GM23338 (cell line): ENCODE results near the gene COMMD2. TPM values are rescaled to one million over a fixed set of nuclear protein-coding genes. Genes with fewer than 3 reads are reported as not detected.

Experiments used
- ATAC-seq: fragments of 200-7000 bp; cut with Tn5 transposase; 3 replicates; pipeline ENCODE4 v1.9.1; 2020
- DNase-seq: peaks from one replicate; pipeline ENCODE4 v3.0.0-alpha.2; 2015; ENCODE audit warnings: low spot score
- H2AFZ ChIP-seq: fragments of 200-600 bp; sonication (generic); 2 replicates; pipeline ENCODE4 v1.8.0; 2016; ENCODE audit warnings: antibody characterized with exemption, mild to moderate bottlenecking, moderate library complexity
- H3F3A ChIP-seq: fragments of 200-600 bp; sonication (generic); replicated peaks from 2 replicates; pipeline ENCODE4 v1.8.0; 2017; ENCODE audit warnings: antibody characterized with exemption, mixed run types, low read depth
- H3K27ac ChIP-seq: fragments of 200-600 bp; sonication (generic); 2 replicates; pipeline ENCODE4 v1.6.1; 2016; ENCODE audit warnings: low read depth
- H3K27me3 ChIP-seq: fragments of 200-600 bp; sonication (generic); 2 replicates; pipeline ENCODE4 v1.8.0; 2016; ENCODE audit warnings: mild to moderate bottlenecking, mixed run types, moderate library complexity; ENCODE audit not compliant: insufficient read depth
- H3K36me3 ChIP-seq: fragments of 200-600 bp; sonication (generic); 2 replicates; pipeline ENCODE4 v1.8.0; 2016; ENCODE audit warnings: mild to moderate bottlenecking; ENCODE audit not compliant: insufficient read depth
- H3K4me1 ChIP-seq: fragments of 200-600 bp; sonication (generic); 2 replicates; pipeline ENCODE4 v1.8.0; 2016; ENCODE audit warnings: mild to moderate bottlenecking, moderate library complexity; ENCODE audit not compliant: insufficient read depth
- H3K4me2 ChIP-seq: fragments of 200-600 bp; sonication (generic); 2 replicates; pipeline ENCODE4 v1.7.1; 2017; ENCODE audit warnings: mixed run types
- H3K4me3 ChIP-seq: fragments of 200-600 bp; sonication (generic); 2 replicates; pipeline ENCODE4 v1.6.1; 2016; ENCODE audit warnings: mixed run types
- H3K79me2 ChIP-seq: fragments of 200-600 bp; sonication (generic); replicated peaks from 2 replicates; pipeline ENCODE4 v1.8.0; 2017; ENCODE audit warnings: mild to moderate bottlenecking; ENCODE audit not compliant: insufficient read depth
- H3K9me2 ChIP-seq: fragments of 200-600 bp; sonication (generic); 2 replicates; pipeline ENCODE4 v1.8.0; 2017; ENCODE audit not compliant: insufficient read depth
- H4K20me1 ChIP-seq: fragments of 200-600 bp; sonication (generic); replicated peaks from 2 replicates; pipeline ENCODE4 v1.8.0; 2017; ENCODE audit warnings: mild to moderate bottlenecking; ENCODE audit not compliant: insufficient read depth
- H3K27ac Mint-ChIP-seq: 2 replicates; pipeline ENCODE4 v1.8.0; 2020; ENCODE audit warnings: inconsistent platforms, mild to moderate bottlenecking, moderate library complexity, mixed read lengths
- H3K27me3 Mint-ChIP-seq: 3 replicates; pipeline ENCODE4 v1.8.0; 2022; ENCODE audit warnings: low read depth, mild to moderate bottlenecking, moderate library complexity, mixed read lengths, inconsistent platforms; ENCODE audit not compliant: insufficient read depth, poor library complexity
- H3K36me3 Mint-ChIP-seq: 3 replicates; pipeline ENCODE4 v1.8.0; 2021; ENCODE audit warnings: low read depth, mild to moderate bottlenecking, inconsistent platforms, moderate library complexity, mixed read lengths
- H3K4me1 Mint-ChIP-seq: 3 replicates; pipeline ENCODE4 v1.8.0; 2020; ENCODE audit warnings: mild to moderate bottlenecking, inconsistent platforms, mixed read lengths
- H3K4me3 Mint-ChIP-seq: 3 replicates; pipeline ENCODE4 v1.8.0; 2021; ENCODE audit warnings: moderate library complexity, mild to moderate bottlenecking, inconsistent platforms, mixed read lengths
- H3K9me3 Mint-ChIP-seq: 3 replicates; pipeline ENCODE4 v1.8.0; 2020; ENCODE audit warnings: moderate library complexity, mild to moderate bottlenecking, inconsistent platforms, mixed read lengths
- CREB1 ChIP-seq: fragments of 250-450 bp; sonication (Bioruptor Pico); IDR thresholded peaks from 2 replicates; pipeline ENCODE4 v1.5.0; 2020; ENCODE audit warnings: low read depth, mild to moderate bottlenecking, moderate library complexity
- CTCF ChIP-seq, 2 experiments: fragments of 200-600 bp in 1 of 2; sonication (generic) in 1 of 2; conservative IDR thresholded peaks; 2 replicates each; pipeline versions ENCODE4 v1.5.1 to v1.6.1; 2016 to 2017; ENCODE audit warnings: antibody characterized with exemption in 2 of 2, low read depth in 2 of 2, mild to moderate bottlenecking in 2 of 2, moderate library complexity in 1 of 2
- EZH2 ChIP-seq: fragments of 200-600 bp; sonication (generic); IDR thresholded peaks from one replicate; pipeline ENCODE4 v1.8.0; 2017; ENCODE audit warnings: antibody characterized with exemption, mild to moderate bottlenecking, low read depth; ENCODE audit not compliant: unreplicated experiment
- EZH2phosphoT487 ChIP-seq: fragments of 200-600 bp; sonication (generic); IDR thresholded peaks from one replicate; pipeline ENCODE4 v1.8.1; 2018; ENCODE audit warnings: antibody characterized with exemption; ENCODE audit not compliant: unreplicated experiment
- JUNB ChIP-seq: IDR thresholded peaks from one replicate; pipeline ENCODE4 v1.6.1; 2016; ENCODE audit warnings: antibody characterized with exemption; ENCODE audit not compliant: unreplicated experiment
- NANOG ChIP-seq: IDR thresholded peaks from 2 replicates; pipeline ENCODE4 v1.6.1; 2016; ENCODE audit warnings: antibody characterized with exemption, borderline replicate concordance
- POLR2AphosphoS5 ChIP-seq: IDR thresholded peaks from 2 replicates; pipeline ENCODE4 v1.6.1; 2016; ENCODE audit warnings: antibody characterized with exemption, low read depth
- STAT1 ChIP-seq: IDR thresholded peaks from one replicate; pipeline ENCODE4 v1.6.1; 2016; ENCODE audit warnings: antibody characterized with exemption; ENCODE audit not compliant: unreplicated experiment
- ZNF114 ChIP-seq: fragments of 250-450 bp; sonication (Bioruptor Pico); IDR thresholded peaks from 2 replicates; pipeline ENCODE4 v1.5.0; 2020; ENCODE audit warnings: mild to moderate bottlenecking, moderate library complexity
- ZNF331 ChIP-seq: fragments of 250-450 bp; sonication (Bioruptor Pico); IDR thresholded peaks from 2 replicates; pipeline ENCODE4 v1.5.0; 2020; ENCODE audit warnings: low read depth, mild to moderate bottlenecking, moderate library complexity
- long read RNA-seq: library from polyadenylated mRNA; unstranded; transcript quantifications from one replicate; pipeline ENCODE4 v2.0.0, GENCODE V29; 2020; ENCODE audit not compliant: unreplicated experiment
- polyA plus RNA-seq: library from polyadenylated mRNA; unstranded; fragments of >200 nt; fragmentation: Nextera tagmentation; extraction: Ambion mirVana; gene quantifications from 2 replicates; pipeline ENCODE4 v1.2.1, GENCODE V29; 2016
- total RNA-seq: library from RNA; depleted of rRNA; stranded (reverse); fragments of >200 nt; shearing (Covaris generic); gene quantifications from 2 replicates; pipeline ENCODE4 v1.2.3, GENCODE V29; 2014; rRNA removed
- TF ChIP-seq, protein P1 (sequence below): IDR thresholded peaks from one replicate; pipeline ENCODE4 v1.6.1; 2018; ENCODE audit warnings: antibody characterized with exemption; ENCODE audit not compliant: unreplicated experiment
- TF ChIP-seq, protein P2 (sequence below): IDR thresholded peaks from 2 replicates; pipeline ENCODE4 v1.6.1; 2016; ENCODE audit warnings: antibody characterized with exemption
- TF ChIP-seq, protein P3 (sequence below): fragments of 250-450 bp; sonication (Bioruptor Pico); IDR thresholded peaks from 2 replicates; pipeline ENCODE4 v1.5.0; 2020; ENCODE audit warnings: mild to moderate bottlenecking, moderate library complexity

The COMMD2 gene
- 55.5 and 55.8 TPM in 2 replicates for total RNA-seq
- polyA plus RNA-seq, result 54.9 and 61.1 TPM in 2 replicates
- long read RNA-seq, transcript COMMD2-203 (5 exons, 3,706 nt), result major isoform, 32 of 36 reads
- long read RNA-seq, partial matches to known transcripts, result 0 of 36 reads
- long read RNA-seq, other reads (novel, unspliced or antisense), result 2 of 36 reads

- Histone ChIP-seq H3K27ac (peak within 1 kb of the TSS; percentile 78), H3K4me3 (peak within 1 kb of the TSS; percentile 85), H4K20me1 (no peaks in the 10 kb centered on the region), H3K4me2 (peak within 1 kb of the TSS; percentile 81), H3K27me3 (no peaks in the 10 kb centered on the region), H3K79me2 (peaks cover 11% of the 10 kb centered on the region), H3K4me1 (no peaks in the 10 kb centered on the region), H3F3A (no peaks in the 10 kb centered on the region), H3K9me2 (no peaks in the 10 kb centered on the region), H3K36me3 (peaks cover 20% of the 10 kb centered on the region), H2AFZ (peak within 1 kb of the TSS; percentile 83)
- H3K4me3 Mint-ChIP-seq, result peak within 1 kb of the TSS; percentile 98
- ATAC-seq (peak; percentile 99), DNase-seq (peak; percentile 95)
- peaks cover 30% of the 10 kb centered on the region for H3K36me3 Mint-ChIP-seq
- H3K9me3 Mint-ChIP-seq, result no peaks in the 10 kb centered on the region
- peak; percentile 96 for TF ChIP-seq POLR2AphosphoS5
- no peak for TF ChIP-seq EZH2
- no peak for TF ChIP-seq JUNB
- TF ChIP-seq CREB1 (CRISPR knock-in tag), result peak; percentile 91
- TF ChIP-seq CTCF (conservative IDR thresholded peaks at IDR 0.05; ENCODE audit: low read depth in 2 of 2), result peak; percentile 41 to 47
- TF ChIP-seq, protein P1, sequence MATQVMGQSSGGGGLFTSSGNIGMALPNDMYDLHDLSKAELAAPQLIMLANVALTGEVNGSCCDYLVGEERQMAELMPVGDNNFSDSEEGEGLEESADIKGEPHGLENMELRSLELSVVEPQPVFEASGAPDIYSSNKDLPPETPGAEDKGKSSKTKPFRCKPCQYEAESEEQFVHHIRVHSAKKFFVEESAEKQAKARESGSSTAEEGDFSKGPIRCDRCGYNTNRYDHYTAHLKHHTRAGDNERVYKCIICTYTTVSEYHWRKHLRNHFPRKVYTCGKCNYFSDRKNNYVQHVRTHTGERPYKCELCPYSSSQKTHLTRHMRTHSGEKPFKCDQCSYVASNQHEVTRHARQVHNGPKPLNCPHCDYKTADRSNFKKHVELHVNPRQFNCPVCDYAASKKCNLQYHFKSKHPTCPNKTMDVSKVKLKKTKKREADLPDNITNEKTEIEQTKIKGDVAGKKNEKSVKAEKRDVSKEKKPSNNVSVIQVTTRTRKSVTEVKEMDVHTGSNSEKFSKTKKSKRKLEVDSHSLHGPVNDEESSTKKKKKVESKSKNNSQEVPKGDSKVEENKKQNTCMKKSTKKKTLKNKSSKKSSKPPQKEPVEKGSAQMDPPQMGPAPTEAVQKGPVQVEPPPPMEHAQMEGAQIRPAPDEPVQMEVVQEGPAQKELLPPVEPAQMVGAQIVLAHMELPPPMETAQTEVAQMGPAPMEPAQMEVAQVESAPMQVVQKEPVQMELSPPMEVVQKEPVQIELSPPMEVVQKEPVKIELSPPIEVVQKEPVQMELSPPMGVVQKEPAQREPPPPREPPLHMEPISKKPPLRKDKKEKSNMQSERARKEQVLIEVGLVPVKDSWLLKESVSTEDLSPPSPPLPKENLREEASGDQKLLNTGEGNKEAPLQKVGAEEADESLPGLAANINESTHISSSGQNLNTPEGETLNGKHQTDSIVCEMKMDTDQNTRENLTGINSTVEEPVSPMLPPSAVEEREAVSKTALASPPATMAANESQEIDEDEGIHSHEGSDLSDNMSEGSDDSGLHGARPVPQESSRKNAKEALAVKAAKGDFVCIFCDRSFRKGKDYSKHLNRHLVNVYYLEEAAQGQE, result no peak
- TF ChIP-seq, protein P2, sequence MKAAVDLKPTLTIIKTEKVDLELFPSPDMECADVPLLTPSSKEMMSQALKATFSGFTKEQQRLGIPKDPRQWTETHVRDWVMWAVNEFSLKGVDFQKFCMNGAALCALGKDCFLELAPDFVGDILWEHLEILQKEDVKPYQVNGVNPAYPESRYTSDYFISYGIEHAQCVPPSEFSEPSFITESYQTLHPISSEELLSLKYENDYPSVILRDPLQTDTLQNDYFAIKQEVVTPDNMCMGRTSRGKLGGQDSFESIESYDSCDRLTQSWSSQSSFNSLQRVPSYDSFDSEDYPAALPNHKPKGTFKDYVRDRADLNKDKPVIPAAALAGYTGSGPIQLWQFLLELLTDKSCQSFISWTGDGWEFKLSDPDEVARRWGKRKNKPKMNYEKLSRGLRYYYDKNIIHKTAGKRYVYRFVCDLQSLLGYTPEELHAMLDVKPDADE, result peak; percentile 76
- TF ChIP-seq ZNF114 (CRISPR knock-in tag), result peak; percentile 81; the same call in 1 of the 2 replicates
- no peak for TF ChIP-seq NANOG
- no peak for TF ChIP-seq ZNF331
- no peak for TF ChIP-seq EZH2phosphoT487
- TF ChIP-seq STAT1, result no peak
- TF ChIP-seq, protein P3, sequence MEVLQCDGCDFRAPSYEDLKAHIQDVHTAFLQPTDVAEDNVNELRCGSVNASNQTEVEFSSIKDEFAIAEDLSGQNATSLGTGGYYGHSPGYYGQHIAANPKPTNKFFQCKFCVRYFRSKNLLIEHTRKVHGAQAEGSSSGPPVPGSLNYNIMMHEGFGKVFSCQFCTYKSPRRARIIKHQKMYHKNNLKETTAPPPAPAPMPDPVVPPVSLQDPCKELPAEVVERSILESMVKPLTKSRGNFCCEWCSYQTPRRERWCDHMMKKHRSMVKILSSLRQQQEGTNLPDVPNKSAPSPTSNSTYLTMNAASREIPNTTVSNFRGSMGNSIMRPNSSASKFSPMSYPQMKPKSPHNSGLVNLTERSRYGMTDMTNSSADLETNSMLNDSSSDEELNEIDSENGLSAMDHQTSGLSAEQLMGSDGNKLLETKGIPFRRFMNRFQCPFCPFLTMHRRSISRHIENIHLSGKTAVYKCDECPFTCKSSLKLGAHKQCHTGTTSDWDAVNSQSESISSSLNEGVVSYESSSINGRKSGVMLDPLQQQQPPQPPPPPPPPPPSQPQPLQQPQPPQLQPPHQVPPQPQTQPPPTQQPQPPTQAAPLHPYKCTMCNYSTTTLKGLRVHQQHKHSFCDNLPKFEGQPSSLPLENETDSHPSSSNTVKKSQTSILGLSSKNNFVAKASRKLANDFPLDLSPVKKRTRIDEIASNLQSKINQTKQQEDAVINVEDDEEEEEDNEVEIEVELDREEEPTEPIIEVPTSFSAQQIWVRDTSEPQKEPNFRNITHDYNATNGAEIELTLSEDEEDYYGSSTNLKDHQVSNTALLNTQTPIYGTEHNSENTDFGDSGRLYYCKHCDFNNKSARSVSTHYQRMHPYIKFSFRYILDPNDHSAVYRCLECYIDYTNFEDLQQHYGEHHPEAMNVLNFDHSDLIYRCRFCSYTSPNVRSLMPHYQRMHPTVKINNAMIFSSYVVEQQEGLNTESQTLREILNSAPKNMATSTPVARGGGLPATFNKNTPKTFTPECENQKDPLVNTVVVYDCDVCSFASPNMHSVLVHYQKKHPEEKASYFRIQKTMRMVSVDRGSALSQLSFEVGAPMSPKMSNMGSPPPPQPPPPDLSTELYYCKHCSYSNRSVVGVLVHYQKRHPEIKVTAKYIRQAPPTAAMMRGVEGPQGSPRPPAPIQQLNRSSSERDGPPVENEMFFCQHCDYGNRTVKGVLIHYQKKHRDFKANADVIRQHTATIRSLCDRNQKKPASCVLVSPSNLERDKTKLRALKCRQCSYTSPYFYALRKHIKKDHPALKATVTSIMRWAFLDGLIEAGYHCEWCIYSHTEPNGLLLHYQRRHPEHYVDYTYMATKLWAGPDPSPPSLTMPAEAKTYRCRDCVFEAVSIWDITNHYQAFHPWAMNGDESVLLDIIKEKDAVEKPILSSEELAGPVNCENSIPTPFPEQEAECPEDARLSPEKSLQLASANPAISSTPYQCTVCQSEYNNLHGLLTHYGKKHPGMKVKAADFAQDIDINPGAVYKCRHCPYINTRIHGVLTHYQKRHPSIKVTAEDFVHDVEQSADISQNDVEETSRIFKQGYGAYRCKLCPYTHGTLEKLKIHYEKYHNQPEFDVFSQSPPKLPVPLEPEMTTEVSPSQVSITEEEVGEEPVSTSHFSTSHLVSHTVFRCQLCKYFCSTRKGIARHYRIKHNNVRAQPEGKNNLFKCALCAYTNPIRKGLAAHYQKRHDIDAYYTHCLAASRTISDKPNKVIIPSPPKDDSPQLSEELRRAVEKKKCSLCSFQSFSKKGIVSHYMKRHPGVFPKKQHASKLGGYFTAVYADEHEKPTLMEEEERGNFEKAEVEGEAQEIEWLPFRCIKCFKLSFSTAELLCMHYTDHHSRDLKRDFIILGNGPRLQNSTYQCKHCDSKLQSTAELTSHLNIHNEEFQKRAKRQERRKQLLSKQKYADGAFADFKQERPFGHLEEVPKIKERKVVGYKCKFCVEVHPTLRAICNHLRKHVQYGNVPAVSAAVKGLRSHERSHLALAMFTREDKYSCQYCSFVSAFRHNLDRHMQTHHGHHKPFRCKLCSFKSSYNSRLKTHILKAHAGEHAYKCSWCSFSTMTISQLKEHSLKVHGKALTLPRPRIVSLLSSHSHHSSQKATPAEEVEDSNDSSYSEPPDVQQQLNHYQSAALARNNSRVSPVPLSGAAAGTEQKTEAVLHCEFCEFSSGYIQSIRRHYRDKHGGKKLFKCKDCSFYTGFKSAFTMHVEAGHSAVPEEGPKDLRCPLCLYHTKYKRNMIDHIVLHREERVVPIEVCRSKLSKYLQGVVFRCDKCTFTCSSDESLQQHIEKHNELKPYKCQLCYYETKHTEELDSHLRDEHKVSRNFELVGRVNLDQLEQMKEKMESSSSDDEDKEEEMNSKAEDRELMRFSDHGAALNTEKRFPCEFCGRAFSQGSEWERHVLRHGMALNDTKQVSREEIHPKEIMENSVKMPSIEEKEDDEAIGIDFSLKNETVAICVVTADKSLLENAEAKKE (CRISPR knock-in tag), result no peak
- H3K27ac Mint-ChIP-seq, result peak within 1 kb of the TSS; percentile 95
- H3K4me1 Mint-ChIP-seq, result peaks cover 11% of the 10 kb centered on the region; the same call in 2 of the 3 replicates
- H3K27me3 Mint-ChIP-seq, result no peaks in the 10 kb centered on the region
Observed at GRCh38 chr3:149752051-149752787, at the start of gene COMMD2. Gene COMMD2 (minus strand): TSS chr3:149752489. CDS start chr3:149752444, 45 bp downstream.
